ENCODE measurements around the gene CACNA1D. TPM values are rescaled to one million over a fixed set of nuclear protein-coding genes. Genes with fewer than 3 reads are reported as not detected.

The CACNA1D gene
- total RNA-seq, 2 experiments from 2014 or later = not detected

- CTCF ChIA-PET = interaction anchor here (1.7 kb wide), 1 partner anchor 19 kb away, joined by 8 read pairs; no protein-coding TSS in a partner anchor
- no peaks in the 10 kb centered on the region for H3K4me1 Mint-ChIP-seq (ENCODE audit: low read depth)
- POLR2A ChIA-PET = no interaction called here
- TF ChIP-seq CTCF (IDR thresholded peaks at IDR 0.05) = no peak
- H3K9me3 Mint-ChIP-seq = no peaks in the 10 kb centered on the region
- peaks cover 12% of the 10 kb centered on the region for H3K27me3 Mint-ChIP-seq
- H3K27ac Mint-ChIP-seq = no peak overlapping the region
- H3K36me3 Mint-ChIP-seq (ENCODE audit: low read depth) = no peaks in the 10 kb centered on the region
- intact Hi-C loops (cut with micrococcal nuclease) = no loop called here
- no peak overlapping the region for H3K4me3 Mint-ChIP-seq
- no peak for ATAC-seq
- DNase-seq = no peak
Observed at GRCh38 chr3:53729159-53729558, 234.7 kb downstream of the CACNA1D start.

- Mint-ChIP-seq H3K4me1 (ENCODE audit: low read depth) (no peaks in the 10 kb centered on the region), H3K27me3 (peaks cover 12% of the 10 kb centered on the region), H3K9me3 (no peaks in the 10 kb centered on the region), H3K36me3 (ENCODE audit: low read depth) (no peaks in the 10 kb centered on the region), H3K4me3 (no peak overlapping the region), H3K27ac (no peak overlapping the region)
- TF ChIP-seq CTCF (IDR thresholded peaks at IDR 0.05) = no peak
- POLR2A ChIA-PET = no interaction called here
- DNase-seq (no peak), ATAC-seq (no peak)
- CTCF ChIA-PET = interaction anchor here (1.7 kb wide), 1 partner anchor 19 kb away, joined by 8 read pairs; no protein-coding TSS in a partner anchor
- intact Hi-C loops (cut with micrococcal nuclease) = no loop called here
Observed at GRCh38 chr3:53729618-53730017, 235.2 kb downstream of the CACNA1D start.

- H3K36me3 Mint-ChIP-seq (ENCODE audit: low read depth) = no peaks in the 10 kb centered on the region
- POLR2A ChIA-PET = no interaction called here
- H3K9me3 Mint-ChIP-seq = no peaks in the 10 kb centered on the region
- no peak for TF ChIP-seq CTCF (IDR thresholded peaks at IDR 0.05)
- intact Hi-C loops (cut with micrococcal nuclease) = no loop called here
- H3K27ac Mint-ChIP-seq = no peak overlapping the region
- H3K4me1 Mint-ChIP-seq (ENCODE audit: low read depth) = no peaks in the 10 kb centered on the region
- DNase-seq (no peak), ATAC-seq (no peak)
- peaks cover 6% of the 10 kb centered on the region for H3K27me3 Mint-ChIP-seq
- H3K4me3 Mint-ChIP-seq = no peak overlapping the region
- CTCF ChIA-PET = no interaction called here
Observed at GRCh38 chr3:53730576-53730975, 236.2 kb downstream of the CACNA1D start.

GRCh38 chr3:53731934-53732624, 237.7 kb downstream of the CACNA1D start:
- ChIA-PET POLR2A (no interaction called here), CTCF (no interaction called here)
- ATAC-seq (no peak), DNase-seq (no peak)
- Mint-ChIP-seq H3K36me3 (ENCODE audit: low read depth) (no peaks in the 10 kb centered on the region), H3K4me1 (ENCODE audit: low read depth) (no peaks in the 10 kb centered on the region), H3K9me3 (no peaks in the 10 kb centered on the region), H3K27me3 (peaks cover 3% of the 10 kb centered on the region), H3K4me3 (no peak overlapping the region), H3K27ac (no peak overlapping the region)
- TF ChIP-seq CTCF (IDR thresholded peaks at IDR 0.05) = no peak
- intact Hi-C loops (cut with micrococcal nuclease) = no loop called here

- Mint-ChIP-seq H3K27ac (no peak overlapping the region), H3K4me3 (no peak overlapping the region), H3K36me3 (ENCODE audit: low read depth) (no peaks in the 10 kb centered on the region), H3K4me1 (ENCODE audit: low read depth) (no peaks in the 10 kb centered on the region), H3K27me3 (no peaks in the 10 kb centered on the region), H3K9me3 (no peaks in the 10 kb centered on the region)
- no peak for ATAC-seq
- ChIA-PET POLR2A (no interaction called here), CTCF (no interaction called here)
- no peak for DNase-seq
- intact Hi-C loops (cut with micrococcal nuclease) = no loop called here
- no peak for TF ChIP-seq CTCF (IDR thresholded peaks at IDR 0.05)
Observed at GRCh38 chr3:53733446-53733845, 239.0 kb downstream of the CACNA1D start.

All from activated CD8-positive, alpha-beta T cell treated with anti-CD3 and anti-CD28 coated beads for 36 hours (primary cell).